H9 (cell line): ENCODE measurements around the gene MRPL51. TPM values are rescaled to one million over a fixed set of nuclear protein-coding genes. Genes with fewer than 3 reads are reported as not detected.

Experiments used
- DNase-seq: peaks from one replicate; pipeline ENCODE4 v3.0.0-alpha.2; 2017
- H2AFZ ChIP-seq: one replicate; pipeline ENCODE4 v1.6.1; 2013; ENCODE audit warnings: mild to moderate bottlenecking, low read length, control low read depth, moderate library complexity
- H2AK5ac ChIP-seq: 2 replicates; pipeline ENCODE4 v1.6.1; 2013; ENCODE audit warnings: low read length, control low read depth, mixed read lengths; ENCODE audit not compliant: insufficient read length
- H2BK120ac ChIP-seq: one replicate; pipeline ENCODE4 v1.6.1; 2013; ENCODE audit warnings: low read depth, mild to moderate bottlenecking, low read length, control low read depth, inconsistent platforms; ENCODE audit not compliant: poor library complexity, severe bottlenecking
- H2BK12ac ChIP-seq: 2 replicates; pipeline ENCODE4 v1.6.1; 2013; ENCODE audit warnings: low read length, control low read depth, mixed read lengths, low read depth; ENCODE audit not compliant: insufficient read length
- H2BK15ac ChIP-seq: 2 replicates; pipeline ENCODE4 v1.6.1; 2013; ENCODE audit warnings: low read depth, low read length, control low read depth
- H2BK20ac ChIP-seq: one replicate; pipeline ENCODE4 v1.6.1; 2013; ENCODE audit warnings: low read depth, mild to moderate bottlenecking, low read length, control low read depth, inconsistent platforms; ENCODE audit not compliant: poor library complexity, severe bottlenecking
- H2BK5ac ChIP-seq: 2 replicates; pipeline ENCODE4 v1.6.1; 2013; ENCODE audit warnings: low read length, control low read depth, mixed read lengths; ENCODE audit not compliant: insufficient read length
- H3K14ac ChIP-seq: 2 replicates; pipeline ENCODE4 v1.6.1; 2013; ENCODE audit warnings: low read length, control low read depth; ENCODE audit not compliant: insufficient read depth
- H3K18ac ChIP-seq: 2 replicates; pipeline ENCODE4 v1.6.1; 2013; ENCODE audit warnings: low read depth, mild to moderate bottlenecking, mixed read lengths, low read length, control low read depth; ENCODE audit not compliant: insufficient read length
- H3K23ac ChIP-seq: 2 replicates; pipeline ENCODE4 v1.6.1; 2013; ENCODE audit warnings: low read length, control low read depth, mixed read lengths, low read depth; ENCODE audit not compliant: insufficient read length
- H3K23me2 ChIP-seq: 2 replicates; pipeline ENCODE4 v1.6.1; 2013; ENCODE audit warnings: low read depth, mild to moderate bottlenecking, mixed read lengths, low read length, control low read depth; ENCODE audit not compliant: insufficient read length, poor library complexity, severe bottlenecking
- H3K27ac ChIP-seq: 2 replicates; pipeline ENCODE4 v1.5.1; 2013; ENCODE audit warnings: low read length, control low read depth, mixed read lengths, low read depth; ENCODE audit not compliant: insufficient read length
- H3K27me3 ChIP-seq: 2 replicates; pipeline ENCODE4 v1.6.1; 2013; ENCODE audit warnings: low read length, control low read depth, inconsistent platforms; ENCODE audit not compliant: insufficient read depth
- H3K4ac ChIP-seq: 2 replicates; pipeline ENCODE4 v1.6.1; 2013; ENCODE audit warnings: low read depth, mild to moderate bottlenecking, control low read depth, inconsistent platforms, low read length, moderate library complexity
- H3K4me1 ChIP-seq: 2 replicates; pipeline ENCODE4 v1.6.1; 2013; ENCODE audit warnings: low read length, control low read depth, inconsistent platforms; ENCODE audit not compliant: insufficient read depth
- H3K4me2 ChIP-seq: 2 replicates; pipeline ENCODE4 v1.6.1; 2013; ENCODE audit warnings: low read length, control low read depth, mixed read lengths; ENCODE audit not compliant: insufficient read length, insufficient read depth
- H3K56ac ChIP-seq: 2 replicates; pipeline ENCODE4 v1.6.1; 2013; ENCODE audit warnings: low read depth, mild to moderate bottlenecking, mixed read lengths, low read length, control low read depth; ENCODE audit not compliant: insufficient read length
- H3K79me1 ChIP-seq: 2 replicates; pipeline ENCODE4 v1.6.1; 2013; ENCODE audit warnings: low read depth, mild to moderate bottlenecking, moderate library complexity, low read length, control low read depth, inconsistent platforms; ENCODE audit not compliant: insufficient read depth, poor library complexity, severe bottlenecking
- H3K79me2 ChIP-seq: 2 replicates; pipeline ENCODE4 v1.6.1; 2013; ENCODE audit warnings: low read length, control low read depth, inconsistent platforms; ENCODE audit not compliant: insufficient read depth
- H3K9ac ChIP-seq: 2 replicates; pipeline ENCODE4 v1.6.1; 2013; ENCODE audit warnings: low read length, control low read depth, mixed read lengths; ENCODE audit not compliant: insufficient read length; ENCODE audit errors: extremely low read depth
- H3K9me3 ChIP-seq: one replicate; pipeline ENCODE4 v1.6.1; 2013; ENCODE audit warnings: low read depth, low read length, inconsistent platforms; ENCODE audit not compliant: control insufficient read depth
- H3T11ph ChIP-seq: one replicate; pipeline ENCODE4 v1.6.1; 2013; ENCODE audit warnings: mild to moderate bottlenecking, low read length, control low read depth, inconsistent platforms
- H4K20me1 ChIP-seq: one replicate; pipeline ENCODE4 v1.6.1; 2013; ENCODE audit not compliant: control insufficient read depth, insufficient read length, insufficient read depth
- H4K5ac ChIP-seq: 2 replicates; pipeline ENCODE4 v1.6.1; 2013; ENCODE audit warnings: low read depth, mild to moderate bottlenecking, mixed read lengths, low read length, control low read depth; ENCODE audit not compliant: insufficient read length
- H4K8ac ChIP-seq: replicated peaks from 2 replicates; pipeline ENCODE4 v1.6.1; 2013; ENCODE audit warnings: low read length, control low read depth, mixed read lengths, low read depth; ENCODE audit not compliant: insufficient read length
- H4K91ac ChIP-seq: 2 replicates; pipeline ENCODE4 v1.6.1; 2013; ENCODE audit warnings: low read depth, mild to moderate bottlenecking, moderate library complexity, mixed read lengths, low read length, control low read depth; ENCODE audit not compliant: insufficient read length
- H3K27ac Mint-ChIP-seq, 3 experiments: 2 replicates in 2 of 3; 3 replicates in 1 of 3; pipeline ENCODE4 v1.8.0; 2020 to 2021; ENCODE audit warnings: mixed read lengths in 3 of 3, mild to moderate bottlenecking in 1 of 3, moderate library complexity in 1 of 3
- H3K27me3 Mint-ChIP-seq: 2 replicates; pipeline ENCODE4 v1.8.0; 2021; ENCODE audit warnings: low read depth, mild to moderate bottlenecking, moderate library complexity, mixed read lengths
- H3K36me3 Mint-ChIP-seq, 3 experiments: 2 replicates in 2 of 3; 3 replicates in 1 of 3; pipeline ENCODE4 v1.8.0; 2020 to 2021; ENCODE audit warnings: low read depth in 3 of 3, mixed read lengths in 3 of 3; ENCODE audit not compliant: insufficient read depth in 1 of 3
- H3K4me1 Mint-ChIP-seq, 2 experiments: 2 replicates each; pipeline ENCODE4 v1.8.0; 2020; ENCODE audit warnings: mixed read lengths in 2 of 2
- H3K4me3 Mint-ChIP-seq, 2 experiments: 2 replicates in 1 of 2; 3 replicates in 1 of 2; pipeline ENCODE4 v1.8.0; 2020 to 2021; ENCODE audit warnings: mild to moderate bottlenecking in 2 of 2, mixed read lengths in 2 of 2, moderate library complexity in 1 of 2
- H3K9me3 Mint-ChIP-seq, 2 experiments: 2 replicates in 1 of 2; 3 replicates in 1 of 2; pipeline ENCODE4 v1.8.0; 2020; ENCODE audit warnings: mild to moderate bottlenecking in 2 of 2, mixed read lengths in 2 of 2, moderate library complexity in 1 of 2
- CTCF ChIP-seq: fragments of 200-600 bp; sonication (generic); conservative IDR thresholded peaks from 3 replicates; pipeline ENCODE4 v1.8.0; 2021; ENCODE audit warnings: antibody characterized with exemption, mild to moderate bottlenecking
- WGBS: extraction: QIAGEN DNeasy Blood & Tissue Kit; methylation state at CpG from one replicate; pipeline ENCODE4 v1.1.7; 2013; ENCODE audit warnings: missing lambda C conversion rate, low lambda C conversion rate, mixed read lengths; ENCODE audit not compliant: insufficient read length; ENCODE audit errors: extremely low coverage; 5-methylcytosine and 5-hydroxymethylcytosine counted together
- total RNA-seq: library from RNA; stranded (reverse); gene quantifications from 2 replicates; pipeline ENCODE4 v1.2.1, GENCODE V29; 2021

Gene MRPL51
- total RNA-seq, 1 experiment from 2014 or later, result 329 TPM

GRCh38 chr12:6535960-6536847, 43.1 kb upstream of the MRPL51 start:
- Histone ChIP-seq H2BK20ac (no peak overlapping the region), H3K56ac (no peak overlapping the region), H3K23me2 (peaks cover 18% of the 10 kb centered on the region), H2AFZ (no peak overlapping the region), H2AK5ac (no peak overlapping the region), H4K91ac (no peak overlapping the region), H3K4me1 (no peaks in the 10 kb centered on the region; the same call in 1 of the 2 replicates), H3K4ac (no peak overlapping the region), H3K14ac (no peak overlapping the region; the same call in 1 of the 2 replicates), H4K8ac (no peak overlapping the region), H3K79me1 (no peaks in the 10 kb centered on the region), H3K4me2 (peak overlapping the region; percentile 73), H3K9me3 (no peaks in the 10 kb centered on the region), H4K5ac (no peak overlapping the region), H3K27me3 (no peaks in the 10 kb centered on the region), H3T11ph (no peak overlapping the region), H2BK5ac (no peak overlapping the region), H3K18ac (no peak overlapping the region), H3K9ac (peak overlapping the region; percentile 96), H2BK15ac (no peak overlapping the region), H4K20me1 (peaks cover 2% of the 10 kb centered on the region), H3K27ac (peak overlapping the region; percentile 22), H3K23ac (no peak overlapping the region), H3K79me2 (peaks cover 9% of the 10 kb centered on the region; the same call in 1 of the 2 replicates), H2BK120ac (no peak overlapping the region), H2BK12ac (no peak overlapping the region)
- peak overlapping the region; percentile 92 to 97 for H3K4me3 Mint-ChIP-seq
- peaks cover 5% of the 10 kb centered on the region; the same call in 1 of the 2 replicates for H3K27me3 Mint-ChIP-seq
- peaks cover 37 to 66% (median 47%) of the 10 kb centered on the region in 3 experiments for H3K36me3 Mint-ChIP-seq
- no peak for TF ChIP-seq CTCF
- no peaks in the 10 kb centered on the region; a peak in 1 of 5 replicates for H3K9me3 Mint-ChIP-seq
- peak overlapping the region; percentile 88 to 99 (median 99) for H3K27ac Mint-ChIP-seq
- no CpG with 5 or more reads among the region's 10 CpGs for WGBS
- no peak for DNase-seq
- H3K4me1 Mint-ChIP-seq, result peaks cover 49 to 52% of the 10 kb centered on the region in 2 experiments
